Measurements from ENCODE around the gene PHGDH. TPM values are rescaled to one million over a fixed set of nuclear protein-coding genes. Genes with fewer than 3 reads are reported as not detected.

Gene PHGDH
- total and polyA plus RNA-seq, 2 of the 13 experiments (the other 11 are each of a cell fraction or from before 2014, with no cell fraction given) = 95.8 to 133 TPM

- H4K20me1 ChIP-seq (ENCODE audit: insufficient read depth, low read length) = no peaks in the 10 kb centered on the region
- BruUV-seq (replicated peaks) = no TSS peak
- no peak overlapping the region for H3K4me2 ChIP-seq (ENCODE audit: low read depth, low read length)
- FAIRE-seq (no peak), DNase-seq (ENCODE audit: low spot score) (no peak), ATAC-seq (no peak)
- ChIA-PET POLR2A (no interaction called here), CTCF (ENCODE audit: low intra/inter-chr PET ratio, low total read pairs) (no interaction called here)
- H3K79me2 ChIP-seq (ENCODE audit: insufficient read depth, low read length) = no peaks in the 10 kb centered on the region
- H3K4me3 ChIP-seq (replicated peaks in 1 of 3; ENCODE audit: insufficient read depth in 1 of 3, low read depth in 2 of 3, low read length in 3 of 3) = no peak overlapping the region
- no peaks in the 10 kb centered on the region for H3K9me3 ChIP-seq (ENCODE audit: low read length)
- no peaks in the 10 kb centered on the region; the same call in 1 of the 2 replicates for H3K4me1 ChIP-seq (ENCODE audit: insufficient read depth, low read length)
- no peak overlapping the region for H3K9ac ChIP-seq (ENCODE audit: insufficient read depth, low read depth, low read length)
- in situ Hi-C loops (cut with HindIII; ENCODE audit: extremely low pct_ligation_motif_present, low pct_unique_long_range_greater_than_20kb) = no loop called here
- no peaks in the 10 kb centered on the region for H3K36me3 ChIP-seq (replicated peaks in 1 of 2; ENCODE audit: control insufficient read depth in 1 of 2, insufficient read depth in 2 of 2, low read length in 2 of 2)
- no peak overlapping the region for H2AFZ ChIP-seq (ENCODE audit: low read length)
- no peaks in the 10 kb centered on the region for H3K27me3 ChIP-seq (ENCODE audit: control insufficient read depth in 1 of 2, insufficient read depth in 2 of 2, low read length in 2 of 2)
- no peak overlapping the region for H3K27ac ChIP-seq (ENCODE audit: extremely low read length, insufficient read depth, low read length)
- intact Hi-C loops (cut with micrococcal nuclease; ENCODE audit: unreplicated experiment) = no loop called here
- TF ChIP-seq ZBTB39 (CRISPR knock-in tag; IDR thresholded peaks at IDR 0.05) (no peak), NR1H2 (CRISPR knock-in tag; IDR thresholded peaks at IDR 0.05; ENCODE audit: borderline replicate concordance, low read depth) (no peak), ZSCAN20 (CRISPR knock-in tag; IDR thresholded peaks at IDR 0.05; ENCODE audit: borderline replicate concordance) (no peak), TCF7L2 (IDR thresholded peaks at IDR 0.05; ENCODE audit: low read depth, low read length) (no peak), ZNF574 (CRISPR knock-in tag; IDR thresholded peaks at IDR 0.05) (no peak), TP53 (CRISPR knock-in tag; conservative IDR thresholded peaks at IDR 0.05) (no peak), GPBP1L1 (CRISPR knock-in tag; IDR thresholded peaks at IDR 0.05) (no peak), TAF1 (CRISPR knock-in tag; IDR thresholded peaks at IDR 0.05) (no peak), HMG20A (CRISPR knock-in tag; IDR thresholded peaks at IDR 0.05; ENCODE audit: borderline replicate concordance) (no peak), NRL (CRISPR knock-in tag; IDR thresholded peaks at IDR 0.05; ENCODE audit: borderline replicate concordance) (no peak), ZNF512B (CRISPR knock-in tag; IDR thresholded peaks at IDR 0.05; ENCODE audit: borderline replicate concordance) (no peak), HOXA9 (CRISPR knock-in tag; IDR thresholded peaks at IDR 0.05; ENCODE audit: borderline replicate concordance) (no peak), NFYC (CRISPR knock-in tag; IDR thresholded peaks at IDR 0.05) (no peak), ZNF619 (CRISPR knock-in tag; IDR thresholded peaks at IDR 0.05) (no peak), CSRNP2 (CRISPR knock-in tag; conservative IDR thresholded peaks at IDR 0.05; ENCODE audit: low read depth) (no peak)
These were observed 29.6 kb upstream of the PHGDH start for GRCh38 chr1:119682141-119682540.

All from HepG2 (cell line).